Common myeloid progenitor, CD34-positive (primary cell): Measurements from ENCODE around the gene C1QTNF1. TPM values are rescaled to one million over a fixed set of nuclear protein-coding genes. Genes with fewer than 3 reads are reported as not detected.

Experiments used
- CTCF ChIA-PET: fragments of 350-600 bp; sonication (Branson Sonifier 250); formaldehyde crosslinking; loops from one replicate; lab custom pipeline; 2021; ENCODE audit warnings: antibody characterized with exemption; lab: Charles Lee
- POLR2A ChIA-PET: fragments of 350-600 bp; sonication (Branson Sonifier 250); formaldehyde crosslinking; loops from one replicate; lab custom pipeline; 2021; ENCODE audit warnings: antibody characterized with exemption; lab: Charles Lee
- DNase-seq, 3 donors: peaks; one replicate each; pipeline versions ENCODE4 v3.0.0 to v3.0.0-alpha.2; 2013
- H3K27ac ChIP-seq, 2 experiments: 1 replicate in 1 of 2; 2 replicates in 1 of 2; pipeline ENCODE4 v1.7.0; 2013; ENCODE audit warnings: inconsistent platforms in 2 of 2, low read length in 2 of 2, mild to moderate bottlenecking in 2 of 2, low read depth in 1 of 2, moderate library complexity in 1 of 2; ENCODE audit not compliant: severe bottlenecking in 2 of 2, insufficient read depth in 1 of 2, poor library complexity in 1 of 2
- H3K27me3 ChIP-seq, 5 experiments: replicated peaks in 2 of 5; 1 replicate in 3 of 5; 2 replicates in 2 of 5; pipeline versions ENCODE4 v1.6.1 to v1.7.0; 2013; ENCODE audit warnings: low read length in 4 of 5, mild to moderate bottlenecking in 2 of 5, moderate library complexity in 2 of 5, inconsistent platforms in 1 of 5; ENCODE audit not compliant: insufficient read depth in 5 of 5, control insufficient read depth in 4 of 5
- H3K36me3 ChIP-seq, 4 experiments: 1 replicate in 2 of 4; 2 replicates in 2 of 4; pipeline versions ENCODE4 v1.6.1 to v1.7.0; 2013; ENCODE audit warnings: low read length in 3 of 4, control low read depth in 1 of 4, mild to moderate bottlenecking in 1 of 4; ENCODE audit not compliant: control insufficient read depth in 4 of 4, insufficient read depth in 4 of 4
- H3K4me1 ChIP-seq, 4 experiments: 1 replicate in 3 of 4; 2 replicates in 1 of 4; pipeline versions ENCODE4 v1.6.1 to v1.7.1; 2013; ENCODE audit warnings: low read length in 3 of 4, mild to moderate bottlenecking in 3 of 4, control low read depth in 1 of 4, inconsistent platforms in 1 of 4, moderate library complexity in 1 of 4; ENCODE audit not compliant: control insufficient read depth in 4 of 4, insufficient read depth in 4 of 4; ENCODE audit errors: control extremely low read depth in 1 of 4
- H3K4me3 ChIP-seq, 7 experiments: 1 replicate in 4 of 7; 2 replicates in 3 of 7; pipeline versions ENCODE4 v1.5.1 to v1.7.0; 2013; ENCODE audit warnings: mild to moderate bottlenecking in 7 of 7, low read length in 6 of 7, moderate library complexity in 6 of 7, inconsistent platforms in 2 of 7, low read depth in 2 of 7, control low read depth in 1 of 7; ENCODE audit not compliant: insufficient read depth in 4 of 7, control insufficient read depth in 1 of 7; ENCODE audit errors: extremely low read depth in 1 of 7
- H3K9me3 ChIP-seq, 5 experiments: 1 replicate in 4 of 5; 2 replicates in 1 of 5; pipeline versions ENCODE4 v1.6.1 to v1.7.1; 2013; ENCODE audit warnings: low read length in 4 of 5, mild to moderate bottlenecking in 2 of 5, inconsistent platforms in 1 of 5, low read depth in 1 of 5, moderate library complexity in 1 of 5; ENCODE audit not compliant: control insufficient read depth in 4 of 5, insufficient read depth in 2 of 5; ENCODE audit errors: control extremely low read depth in 1 of 5
- WGBS: methylation state at CpG from one replicate; pipeline ENCODE4 v1.1.5; 2013; ENCODE audit not compliant: insufficient coverage; 5-methylcytosine and 5-hydroxymethylcytosine counted together
- polyA plus RNA-seq: library from polyadenylated mRNA; unstranded; fragments of 120-200 nt; gene quantifications from one replicate; pipeline ENCODE4 v1.2.1, GENCODE V29; 2013

C1QTNF1 gene, protein sequence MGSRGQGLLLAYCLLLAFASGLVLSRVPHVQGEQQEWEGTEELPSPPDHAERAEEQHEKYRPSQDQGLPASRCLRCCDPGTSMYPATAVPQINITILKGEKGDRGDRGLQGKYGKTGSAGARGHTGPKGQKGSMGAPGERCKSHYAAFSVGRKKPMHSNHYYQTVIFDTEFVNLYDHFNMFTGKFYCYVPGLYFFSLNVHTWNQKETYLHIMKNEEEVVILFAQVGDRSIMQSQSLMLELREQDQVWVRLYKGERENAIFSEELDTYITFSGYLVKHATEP
- 0.34 TPM for polyA plus RNA-seq

DNA sequence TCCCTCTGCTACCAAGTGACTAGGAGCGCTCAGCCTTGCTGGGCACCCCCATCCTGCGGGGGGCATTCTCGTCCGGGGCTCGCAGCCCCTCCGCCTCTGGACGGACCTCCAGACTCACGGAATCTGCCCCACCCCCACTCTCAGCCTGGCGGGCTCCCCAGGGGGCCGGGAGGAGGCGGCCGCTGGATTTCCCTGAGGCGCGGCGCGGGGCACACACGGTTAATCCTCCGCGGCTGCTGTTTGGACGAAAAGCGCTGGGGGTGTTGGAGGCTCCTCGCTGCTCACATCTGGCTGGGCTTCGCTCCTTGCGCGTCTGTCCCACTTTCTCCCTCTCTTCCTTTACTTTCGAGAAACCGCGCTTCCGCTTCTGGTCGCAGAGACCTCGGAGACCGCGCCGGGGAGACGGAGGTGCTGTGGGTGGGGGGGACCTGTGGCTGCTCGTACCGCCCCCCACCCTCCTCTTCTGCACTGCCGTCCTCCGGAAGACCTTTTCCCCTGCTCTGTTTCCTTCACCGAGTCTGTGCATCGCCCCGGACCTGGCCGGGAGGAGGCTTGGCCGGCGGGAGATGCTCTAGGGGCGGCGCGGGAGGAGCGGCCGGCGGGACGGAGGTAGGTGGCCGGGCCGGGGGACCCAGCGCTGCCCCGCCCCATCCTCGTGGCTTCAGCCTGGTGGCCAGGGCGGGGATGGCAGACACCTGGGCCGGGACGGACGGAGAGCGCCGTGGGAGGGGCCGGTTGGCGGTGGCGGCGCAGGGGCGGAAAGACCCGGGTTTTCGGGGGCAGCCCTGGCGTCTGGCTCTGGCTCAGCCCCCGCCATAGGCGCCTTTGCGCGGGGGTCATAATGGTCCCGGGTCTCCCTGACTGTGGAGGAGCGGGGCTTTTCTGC, at the start of gene C1QTNF1:
Gene C1QTNF1 (plus strand): TSS at position 284 of the 886 bp plus-strand sequence. CDS start 19,800 bp downstream, outside the sequence.
- Histone ChIP-seq H3K4me1 (peaks cover 0 to 19% (median 14%) of the 10 kb centered on the region in 4 experiments), H3K9me3 (no peaks in the 10 kb centered on the region), H3K27ac (no peak within 1 kb of the TSS), H3K4me3 (peak within 1 kb of the TSS; percentile 39 to 76 (median 57)), H3K27me3 (peaks cover 0 to 63% (median 37%) of the 10 kb centered on the region in 5 experiments), H3K36me3 (no peaks in the 10 kb centered on the region)
- 2% methylated on average over 56 of the region's 77 CpGs for WGBS
- ChIA-PET CTCF (interaction anchor here (1.0 kb wide), 1 partner anchor 22 kb away, joined by 3 read pairs; no protein-coding TSS in a partner anchor), POLR2A (interaction anchor here (0.5 kb wide), 1 partner anchor 158 kb away, joined by 3 read pairs; no protein-coding TSS in a partner anchor)
- peak in 2 of 3 donors; percentile 34 to 50 for DNase-seq

DNA sequence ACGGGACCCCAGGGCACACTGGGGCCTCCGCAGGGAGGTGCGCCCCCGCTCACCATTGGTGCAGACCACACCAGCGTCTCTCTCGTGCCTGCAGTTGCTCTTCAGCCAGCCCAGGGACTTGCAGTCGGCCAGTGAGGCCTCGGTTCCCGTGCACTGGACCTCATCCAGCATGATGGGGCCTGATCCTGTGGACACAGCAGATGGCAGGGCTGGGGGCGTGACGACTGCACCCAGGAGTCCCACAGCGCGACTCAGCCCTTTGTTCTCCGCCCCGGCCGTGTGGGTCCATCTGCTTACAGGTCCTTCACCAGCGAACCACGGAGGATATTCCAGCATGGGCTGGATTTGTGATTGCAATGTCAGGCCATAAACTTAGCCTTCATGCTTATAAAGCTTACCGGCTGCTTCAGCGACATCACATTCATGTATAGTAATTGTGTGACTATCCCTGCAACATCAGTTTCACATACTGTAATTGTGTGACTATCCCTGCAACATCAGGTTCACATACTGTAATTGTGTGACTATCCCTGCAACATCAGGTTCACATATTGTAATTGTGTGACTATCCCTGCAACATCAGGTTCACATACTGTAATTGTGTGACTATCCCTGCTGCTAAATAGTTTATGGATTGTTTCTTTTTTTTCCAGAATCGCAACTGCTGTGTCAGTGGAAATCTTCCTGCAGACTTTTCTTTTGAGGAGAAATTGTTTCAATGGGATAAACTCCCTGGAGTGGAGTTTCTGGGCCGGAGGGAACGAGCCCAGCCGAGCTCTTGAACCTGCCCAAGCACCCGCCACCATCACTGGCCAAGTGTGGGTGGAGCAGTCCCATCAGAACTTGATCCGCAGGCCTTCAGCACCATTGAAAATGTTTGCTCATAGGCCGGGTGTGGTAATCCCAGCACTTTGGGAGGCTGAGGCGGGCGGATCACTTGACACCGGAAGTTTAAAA, 49.1 kb upstream of the C1QTNF1 start:
- no peaks in the 10 kb centered on the region for H3K27me3 ChIP-seq
- no peak overlapping the region for H3K4me3 ChIP-seq
- peak in 2 of 3 donors; percentile 26 to 51 for DNase-seq
- peaks cover 0 to 8% (median 0%) of the 10 kb centered on the region in 4 experiments for H3K36me3 ChIP-seq
- no peak overlapping the region for H3K27ac ChIP-seq
- H3K4me1 ChIP-seq = peaks cover 0 to 17% (median 11%) of the 10 kb centered on the region in 4 experiments
- ChIA-PET POLR2A (no interaction called here), CTCF (no interaction called here)
- 96% methylated on average over 27 of the region's 30 CpGs for WGBS
- H3K9me3 ChIP-seq = no peaks in the 10 kb centered on the region

DNA sequence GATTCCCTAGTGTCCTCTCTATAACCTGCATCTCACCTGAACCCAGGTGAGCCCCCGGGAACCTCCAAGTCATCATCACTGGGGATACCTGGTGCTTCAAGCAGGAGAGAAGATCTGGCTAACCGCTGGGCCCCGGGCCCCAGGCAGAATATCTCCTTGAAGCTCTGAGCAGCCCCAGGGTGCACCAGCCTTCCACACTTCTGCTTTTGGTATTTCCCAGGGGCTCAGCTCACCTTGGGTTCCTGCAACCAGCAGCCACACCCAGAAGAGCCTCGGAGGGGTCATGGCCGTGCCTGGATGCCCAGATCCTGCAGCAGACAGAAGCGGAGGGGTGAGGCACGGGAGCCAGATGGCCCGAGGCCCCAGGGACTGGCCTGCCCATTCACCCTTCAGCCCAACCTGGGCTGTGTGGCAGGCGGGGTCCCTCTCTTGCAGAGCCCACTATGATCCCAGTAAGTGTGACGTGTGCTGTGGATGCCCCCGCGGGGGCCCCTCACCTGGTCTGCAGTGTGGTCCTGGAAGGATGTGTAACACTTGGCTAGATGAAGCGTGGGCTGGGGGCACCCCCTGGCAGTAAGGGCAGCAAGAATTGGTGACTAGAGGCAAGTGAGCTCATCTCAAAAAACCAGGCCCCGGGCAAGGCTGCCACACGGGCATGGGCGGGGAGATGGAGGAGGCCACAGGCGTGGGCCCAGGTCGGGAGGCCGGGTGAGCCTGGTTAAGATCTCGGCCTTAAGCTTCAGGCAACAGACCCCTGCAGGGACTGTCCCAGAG, 46.9 kb upstream of the C1QTNF1 start:
- CTCF ChIA-PET = interaction anchor here (1.0 to 2.0 kb wide), 4 partner anchors 10 to 122 kb away, joined by 3 to 4 read pairs (median 3); no protein-coding TSS in a partner anchor
- 94% methylated on average over 19 of the region's 20 CpGs for WGBS
- POLR2A ChIA-PET = no interaction called here
- DNase-seq = no peak
- Histone ChIP-seq H3K9me3 (no peaks in the 10 kb centered on the region), H3K4me3 (no peak overlapping the region), H3K36me3 (peaks cover 0 to 6% (median 0%) of the 10 kb centered on the region in 4 experiments), H3K27me3 (no peaks in the 10 kb centered on the region), H3K27ac (no peak overlapping the region), H3K4me1 (peaks cover 0 to 13% (median 12%) of the 10 kb centered on the region in 4 experiments)

DNA sequence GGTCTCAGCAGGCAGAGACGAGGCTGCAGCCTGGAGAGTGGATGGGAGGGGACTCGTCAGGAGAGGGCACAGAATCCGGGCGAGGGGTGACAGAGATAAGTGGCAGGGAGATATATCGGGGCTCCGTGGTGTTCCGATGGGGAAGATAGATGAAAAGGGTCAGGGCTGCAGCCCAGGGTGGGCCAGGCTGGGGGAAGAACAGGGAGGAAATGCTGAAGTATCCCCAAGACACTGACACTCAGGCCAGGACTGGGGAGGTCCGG, 46.4 kb upstream of the C1QTNF1 start:
- Histone ChIP-seq H3K9me3 (no peaks in the 10 kb centered on the region), H3K27me3 (no peaks in the 10 kb centered on the region)

DNA sequence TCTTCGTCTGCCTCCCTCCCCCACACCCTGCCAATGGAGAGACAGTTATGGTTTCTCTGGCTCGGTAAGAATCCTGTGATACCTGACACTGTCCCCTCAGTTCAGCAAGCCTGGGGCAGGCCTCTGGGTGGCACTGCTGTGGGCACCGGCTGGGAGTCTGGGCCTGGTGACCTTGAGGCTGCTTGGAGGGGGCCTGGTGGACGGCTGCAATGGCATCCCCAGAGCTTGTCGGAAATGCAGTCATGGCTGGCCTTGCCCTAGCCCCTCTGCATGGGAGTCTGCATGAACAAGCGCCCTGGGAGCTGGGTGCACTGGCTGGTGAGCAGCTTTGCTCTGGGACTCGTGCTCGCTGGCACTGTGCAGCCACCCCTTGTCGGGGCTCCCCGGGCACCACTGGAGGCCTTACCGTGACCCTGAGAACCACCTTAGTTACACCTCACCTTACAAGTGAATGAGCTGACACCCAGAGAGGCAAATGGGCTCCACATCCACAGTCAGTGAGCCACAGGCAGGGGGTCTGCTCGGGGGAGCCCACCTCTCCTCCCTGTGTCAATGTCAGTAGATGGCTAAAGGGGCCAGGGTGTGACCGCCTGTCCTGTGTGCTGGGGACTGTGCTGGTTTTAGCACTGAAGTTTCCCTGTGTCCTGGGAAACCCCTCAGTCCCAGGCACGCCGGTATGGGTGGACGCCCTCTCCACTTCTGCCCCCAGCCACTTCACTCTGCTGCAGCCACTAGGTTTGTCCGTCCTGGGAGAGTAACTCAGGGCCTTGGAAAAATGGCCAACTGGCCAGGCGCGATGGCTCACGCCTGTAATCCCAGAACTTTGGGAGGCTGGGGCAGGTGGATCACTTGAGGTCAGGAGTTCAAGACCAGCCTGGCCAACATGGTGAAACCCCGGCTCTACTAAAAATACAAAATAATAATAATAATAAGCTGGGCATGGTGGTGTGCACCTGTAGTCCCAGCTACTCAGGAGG, 45.7 kb upstream of the C1QTNF1 start:
- Histone ChIP-seq H3K4me3 (no peak overlapping the region), H3K27me3 (no peaks in the 10 kb centered on the region), H3K36me3 (peaks cover 0 to 6% (median 0%) of the 10 kb centered on the region in 4 experiments), H3K27ac (no peak overlapping the region), H3K4me1 (peaks cover 0 to 13% (median 12%) of the 10 kb centered on the region in 4 experiments), H3K9me3 (no peaks in the 10 kb centered on the region)
- POLR2A ChIA-PET = no interaction called here
- WGBS = 95% methylated on average over 17 of the region's 21 CpGs
- DNase-seq = no peak
- CTCF ChIA-PET = interaction anchor here (1.2 to 2.0 kb wide), 2 partner anchors 61 to 123 kb away, joined by 3 to 4 read pairs; no protein-coding TSS in a partner anchor

More for the DNA sequence above, 46.4 kb upstream of the C1QTNF1 start:
- ChIA-PET CTCF (interaction anchor here (1.0 to 2.0 kb wide), 3 partner anchors 9 to 122 kb away, joined by 3 to 4 read pairs (median 3); no protein-coding TSS in a partner anchor), POLR2A (no interaction called here)
- Histone ChIP-seq H3K4me1 (peaks cover 0 to 13% (median 12%) of the 10 kb centered on the region in 4 experiments), H3K4me3 (no peak overlapping the region), H3K36me3 (peaks cover 0 to 6% (median 0%) of the 10 kb centered on the region in 4 experiments), H3K27ac (no peak overlapping the region)
- DNase-seq = no peak
- 98% methylated on average over 8 of the region's 8 CpGs for WGBS
